Activated CD8-positive, alpha-beta memory T cell treated with anti-CD3 and anti-CD28 coated beads for 4 hours (primary cell): ENCODE data around the gene TMEM178B.

Experiments used
- DNase-seq, 2 donors: peaks; one replicate each; pipeline ENCODE4 v3.0.0-alpha.2; 2020; ENCODE audit warnings: low read depth in 2 of 2

TMEM178B gene

GRCh38 chr7:141263983-141264382, 190.1 kb downstream of the TMEM178B start:
- no peak for DNase-seq

- DNase-seq, result no peak
Observed at GRCh38 chr7:141264511-141264910, 190.6 kb downstream of the TMEM178B start.

- DNase-seq, result no peak
Observed at GRCh38 chr7:141265668-141266067, 191.8 kb downstream of the TMEM178B start.

- DNase-seq, result no peak
Observed at GRCh38 chr7:141268614-141269013, 194.8 kb downstream of the TMEM178B start.

GRCh38 chr7:141271451-141271850, 197.6 kb downstream of the TMEM178B start:
- no peak for DNase-seq

- no peak for DNase-seq
Observed at GRCh38 chr7:141272417-141272816, 198.6 kb downstream of the TMEM178B start.

GRCh38 chr7:141275350-141275749, 201.5 kb downstream of the TMEM178B start:
- DNase-seq, result no peak

GRCh38 chr7:141276031-141276430, 202.2 kb downstream of the TMEM178B start:
- DNase-seq, result no peak

- DNase-seq, result no peak
Observed at GRCh38 chr7:141280100-141280499, 206.2 kb downstream of the TMEM178B start.

DNA sequence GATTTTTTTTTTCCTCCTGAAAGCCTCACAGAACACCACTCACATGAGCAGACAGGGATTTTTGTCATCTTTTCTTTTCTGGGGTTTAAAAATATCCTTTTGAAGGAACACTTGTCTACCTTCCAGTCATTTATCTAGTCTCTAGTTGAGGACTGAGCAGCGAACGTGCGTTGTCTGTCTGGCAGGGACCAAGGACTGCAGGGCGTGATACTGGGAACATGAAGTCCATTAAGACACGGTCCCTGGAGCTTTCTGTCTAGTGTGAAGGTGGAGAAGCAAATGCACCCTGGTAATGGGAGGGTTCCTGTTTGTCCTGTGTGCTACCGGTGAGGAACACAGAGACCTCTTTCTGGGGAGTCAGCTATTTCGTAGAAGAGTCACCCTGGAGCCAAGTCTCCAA, 207.4 kb downstream of the TMEM178B start:
- no peak for DNase-seq

DNA sequence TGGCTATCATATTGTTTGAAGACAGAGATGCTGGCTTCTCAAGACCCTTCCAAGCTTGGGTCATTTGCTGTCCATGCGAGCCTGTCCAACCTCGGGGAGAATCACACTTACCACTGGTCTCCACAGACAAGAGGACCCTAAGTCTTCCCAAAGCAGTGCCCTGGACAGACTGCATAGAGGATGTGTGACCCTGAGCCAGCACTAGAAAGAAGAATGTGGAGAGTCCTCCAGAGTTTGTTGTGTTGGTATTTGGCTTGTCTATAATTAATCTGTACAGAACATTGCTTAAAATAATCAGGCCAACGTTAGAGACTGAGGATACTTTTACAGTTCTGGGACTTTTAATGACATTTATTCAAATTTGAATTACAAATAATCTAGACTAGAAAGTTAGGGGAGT, 212.7 kb downstream of the TMEM178B start:
- no peak for DNase-seq

DNA sequence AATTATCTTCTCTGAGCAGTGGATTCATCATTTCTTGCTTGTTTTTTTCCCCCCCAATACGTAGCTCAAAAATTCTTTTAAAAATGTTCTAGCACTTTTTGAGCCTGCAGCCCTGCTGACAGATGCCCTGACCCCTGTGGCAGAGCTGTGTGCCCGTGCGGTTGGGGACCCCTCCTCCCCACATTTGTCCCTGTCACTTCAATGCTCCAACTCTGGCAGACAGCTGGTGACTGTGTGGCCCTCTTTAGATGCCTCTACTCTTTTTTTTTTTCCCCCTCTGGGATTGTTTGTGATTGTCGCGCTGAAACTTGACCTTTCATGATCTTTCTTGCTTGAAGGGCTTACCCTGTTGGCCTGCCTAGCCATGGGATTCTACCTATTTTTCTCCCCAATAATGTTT, 214.1 kb downstream of the TMEM178B start:
- DNase-seq, result no peak

GRCh38 chr7:141288626-141289025, 214.8 kb downstream of the TMEM178B start:
- no peak for DNase-seq

DNA sequence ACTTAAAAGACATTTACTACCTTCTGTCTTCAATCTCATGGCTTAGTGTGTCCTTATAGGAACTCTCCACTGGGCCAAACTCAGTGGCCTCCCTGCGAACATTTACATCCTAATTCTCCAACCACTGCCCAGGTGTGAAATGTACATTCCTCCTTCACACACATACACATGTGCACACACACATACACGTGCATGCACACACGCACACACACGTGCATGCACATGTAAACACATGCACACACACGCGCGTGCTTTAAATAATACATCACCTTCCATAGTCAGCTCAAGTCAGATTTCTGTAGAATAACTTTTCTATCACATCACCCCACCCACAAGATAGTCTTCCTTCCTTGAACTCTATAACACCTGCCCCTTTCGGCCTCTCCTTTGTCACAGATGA, 216.5 kb downstream of the TMEM178B start:
- no peak for DNase-seq

DNA sequence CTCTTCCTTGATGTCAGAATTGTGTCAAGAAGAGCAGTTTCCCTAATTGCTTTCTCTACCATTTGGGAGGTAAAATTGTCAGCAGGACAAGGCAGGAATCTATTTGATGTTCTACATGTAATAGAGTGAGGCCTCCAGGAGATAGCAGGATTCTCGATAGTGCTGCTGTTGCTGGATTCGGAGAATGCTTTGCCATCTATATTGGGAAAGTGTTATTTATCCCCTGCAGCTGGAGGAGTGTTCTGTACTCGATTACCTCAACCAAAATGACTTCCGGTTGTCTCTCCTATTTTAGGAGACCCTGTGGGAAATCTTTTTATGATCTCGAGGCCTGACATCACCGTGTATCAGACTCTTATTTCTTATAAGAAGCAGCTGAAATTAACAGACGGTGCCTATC, 217.1 kb downstream of the TMEM178B start:
- DNase-seq, result no peak

DNA sequence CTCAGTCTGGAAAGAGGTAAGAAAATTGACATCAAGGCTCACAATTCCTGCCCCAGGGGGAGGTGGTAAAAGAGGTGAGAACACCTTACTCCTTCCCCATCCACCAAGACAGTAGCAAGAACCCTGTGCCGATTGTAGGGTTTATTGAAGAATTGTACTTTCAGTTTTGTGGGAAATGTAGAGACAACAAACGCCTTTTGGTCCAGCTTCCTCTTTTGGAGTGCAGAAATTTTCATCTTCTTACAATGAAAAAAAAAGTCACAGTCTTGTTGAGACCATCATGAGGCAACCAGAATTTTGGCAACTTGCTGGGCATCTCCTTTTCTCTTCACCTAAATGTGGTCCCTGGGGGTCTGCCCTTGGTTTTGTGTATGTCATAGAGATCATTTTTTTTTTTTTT, 217.7 kb downstream of the TMEM178B start:
- no peak for DNase-seq

DNA sequence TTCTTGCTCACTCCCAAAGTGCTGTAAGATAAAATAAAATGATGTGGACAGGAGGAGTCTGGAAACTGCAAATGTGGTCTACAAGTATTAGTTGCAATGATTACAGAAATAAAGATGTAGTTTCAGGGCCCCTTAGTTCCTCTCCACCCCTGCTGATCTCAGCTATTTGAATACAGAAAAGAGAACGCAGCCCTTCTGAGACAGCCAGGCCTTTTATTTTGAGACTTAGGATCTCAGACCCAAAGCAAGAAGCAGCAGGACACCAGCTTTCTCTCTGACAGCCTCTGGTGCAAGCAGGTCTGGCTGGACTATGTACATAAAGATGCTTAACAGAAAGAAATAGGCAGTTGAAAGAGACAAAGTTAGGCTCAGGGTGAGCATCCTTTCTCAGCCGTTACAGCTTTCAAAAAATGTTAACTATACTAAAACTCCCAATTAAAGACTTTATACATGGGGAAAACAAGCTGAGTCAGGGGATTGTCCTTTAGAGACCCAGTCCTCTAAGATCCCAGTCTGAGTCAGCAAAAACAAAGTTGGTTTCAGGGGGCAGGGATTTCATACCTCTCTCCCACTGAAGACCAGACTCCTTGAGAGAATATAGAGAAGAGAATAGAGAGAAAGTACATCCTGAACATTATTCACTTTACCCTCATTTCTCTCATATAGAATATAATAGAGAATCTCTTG, 220.4 kb downstream of the TMEM178B start:
- DNase-seq, result no peak

DNA sequence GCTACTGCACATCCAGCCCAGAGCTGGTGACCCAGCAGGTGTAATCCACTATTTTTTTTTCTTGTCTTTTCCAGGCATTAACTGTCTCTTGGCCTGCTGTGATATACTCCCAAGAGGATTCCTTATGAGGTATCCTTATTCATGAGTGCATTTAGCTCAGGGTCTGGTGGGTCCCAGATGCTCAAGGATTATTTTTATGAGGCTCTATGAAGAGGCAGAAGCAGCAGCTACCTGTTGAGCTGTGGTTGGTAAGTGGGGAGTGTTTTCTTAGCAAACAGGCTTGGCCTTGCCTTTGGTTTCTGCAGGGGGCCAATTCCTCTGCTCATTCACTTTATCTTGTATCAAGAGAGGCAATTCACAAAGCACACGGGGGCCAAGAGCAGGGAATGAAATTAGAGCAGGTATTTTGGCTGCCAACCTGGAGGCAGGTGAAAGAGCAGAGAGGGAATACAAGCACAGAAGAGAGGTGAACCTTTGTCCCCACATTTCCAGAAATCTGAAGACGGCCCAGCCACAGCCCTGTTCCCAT, 221.6 kb downstream of the TMEM178B start:
- no peak for DNase-seq

DNA sequence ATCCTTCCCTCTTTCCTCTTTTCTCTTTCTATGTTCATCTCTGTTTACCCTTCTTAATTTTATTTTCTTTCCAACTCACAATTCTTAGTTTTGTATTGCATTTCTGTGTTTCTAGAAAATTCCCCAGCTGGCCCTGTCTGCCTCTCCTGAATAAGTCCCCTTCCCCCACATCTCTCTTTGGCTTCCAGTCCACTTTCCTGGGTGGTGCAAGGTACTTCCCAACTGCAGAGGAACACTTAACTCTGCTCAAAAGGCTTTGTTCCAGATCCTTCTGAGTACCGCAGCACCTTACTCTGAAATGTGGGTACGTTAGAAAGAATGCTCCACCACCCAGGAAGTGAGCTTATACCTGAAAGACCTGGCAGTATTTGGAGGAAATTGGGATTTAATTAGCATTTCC, 227.0 kb downstream of the TMEM178B start:
- no peak for DNase-seq

- DNase-seq, result no peak
Observed at GRCh38 chr7:141301544-141301943, 227.7 kb downstream of the TMEM178B start.

DNA sequence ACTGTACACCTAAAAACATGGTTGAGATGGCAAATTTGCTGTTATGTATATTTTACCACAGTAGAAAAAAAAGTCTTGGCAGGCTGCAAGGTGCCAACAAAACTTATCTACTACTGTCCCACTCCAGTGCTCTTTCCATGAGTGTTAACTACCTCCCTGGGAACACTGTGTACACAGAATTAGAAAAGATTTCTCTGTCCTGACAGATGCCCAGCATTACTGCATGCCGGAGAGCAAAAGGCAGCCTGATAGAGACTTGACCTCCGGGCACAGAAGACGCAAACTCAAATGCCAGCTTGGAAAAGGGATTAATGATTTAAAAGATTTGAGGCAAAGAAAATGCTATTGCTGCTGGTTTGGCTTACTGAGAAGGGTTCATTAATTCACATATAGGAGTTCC, 228.8 kb downstream of the TMEM178B start:
- no peak for DNase-seq

- no peak for DNase-seq
Observed at GRCh38 chr7:141304291-141304690, 230.4 kb downstream of the TMEM178B start.

GRCh38 chr7:141306081-141306480, 232.2 kb downstream of the TMEM178B start:
- DNase-seq, result no peak

DNA sequence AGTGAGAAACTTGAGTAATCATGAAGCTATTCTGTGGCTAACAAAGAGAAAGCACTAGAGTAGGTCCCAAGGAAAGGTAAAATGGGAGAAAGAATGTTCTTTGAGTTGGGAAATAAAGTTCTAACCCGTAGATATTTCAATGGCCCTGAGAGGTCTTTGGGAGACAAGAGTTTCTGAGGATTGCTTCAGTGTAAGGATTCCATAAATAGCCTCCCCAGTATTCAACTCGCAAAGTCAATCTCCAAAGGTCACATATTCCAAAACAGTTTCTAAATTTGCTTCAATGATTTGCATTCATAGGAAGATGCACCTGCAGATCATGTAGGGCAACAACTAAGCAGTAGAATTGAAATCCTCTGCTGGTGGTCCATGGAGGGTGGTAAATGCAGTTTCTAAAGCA, 238.5 kb downstream of the TMEM178B start:
- no peak for DNase-seq
